Parathyroid adenoma (tissue), 2 donors: ENCODE measurements around the gene FANCI.

Source experiments
- H2AFZ ChIP-seq: fragments of 300-600 bp; sonication (generic); one replicate; pipeline ENCODE4 v1.7.0; 2017; ENCODE audit warnings: antibody characterized with exemption, mild to moderate bottlenecking
- H3K27ac ChIP-seq: fragments of 300-600 bp; sonication (generic); one replicate; pipeline ENCODE4 v1.7.0; 2017
- H3K27me3 ChIP-seq: fragments of 300-600 bp; sonication (generic); one replicate; pipeline ENCODE4 v1.7.0; 2017; ENCODE audit warnings: low read length; ENCODE audit not compliant: control insufficient read depth, insufficient read depth
- H3K36me3 ChIP-seq: fragments of 300-600 bp; sonication (generic); one replicate; pipeline ENCODE4 v1.7.0; 2017; ENCODE audit warnings: low read length; ENCODE audit not compliant: control insufficient read depth, insufficient read depth
- H3K4me1 ChIP-seq: fragments of 300-600 bp; sonication (generic); one replicate; pipeline ENCODE4 v1.7.0; 2017; ENCODE audit warnings: control low read depth
- H3K4me2 ChIP-seq: fragments of 300-600 bp; sonication (generic); one replicate; pipeline ENCODE4 v1.7.0; 2017; ENCODE audit warnings: low read length
- H3K4me3 ChIP-seq: fragments of 300-600 bp; sonication (generic); one replicate; pipeline ENCODE4 v1.7.0; 2017; ENCODE audit warnings: low read depth, low read length
- H3K79me2 ChIP-seq: fragments of 300-600 bp; sonication (generic); one replicate; pipeline ENCODE4 v1.7.0; 2017; ENCODE audit warnings: control low read depth
- H3K9ac ChIP-seq: fragments of 300-600 bp; sonication (generic); one replicate; pipeline ENCODE4 v1.7.0; 2017; ENCODE audit warnings: mild to moderate bottlenecking
- H3K9me3 ChIP-seq: fragments of 300-600 bp; sonication (generic); one replicate; pipeline ENCODE4 v1.7.0; 2017; ENCODE audit warnings: low read length; ENCODE audit not compliant: control insufficient read depth
- CTCF ChIP-seq: fragments of 300-600 bp; sonication (generic); IDR thresholded peaks from one replicate; pipeline ENCODE4 v1.7.0; 2017; ENCODE audit warnings: antibody characterized with exemption, mild to moderate bottlenecking
- donor health status: primary hyperparathyroidism.

The FANCI gene

DNA sequence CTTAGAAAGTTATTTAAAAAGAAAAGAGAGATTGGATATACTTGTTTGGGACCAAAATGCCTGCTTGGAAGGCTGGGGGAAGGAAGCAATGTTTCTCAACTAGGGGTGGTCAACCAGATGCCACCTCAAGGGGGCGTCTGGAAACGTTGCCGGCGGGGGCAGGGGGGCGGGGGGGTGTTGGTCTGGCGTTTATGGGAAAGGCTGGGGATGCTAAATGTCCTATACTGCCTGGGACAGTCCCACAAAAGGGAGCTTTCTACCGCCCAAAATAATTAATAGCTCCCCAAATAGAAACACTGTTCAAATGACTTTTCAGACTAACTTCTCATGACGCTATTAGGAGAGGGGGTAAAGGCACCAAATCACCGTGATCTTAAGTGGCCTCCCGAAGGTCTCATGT, 88.7 kb downstream of the FANCI start:
- H3K27ac ChIP-seq, result no peak overlapping the region
- H3K79me2 ChIP-seq, result peaks cover 8% of the 10 kb centered on the region
- no peak for TF ChIP-seq CTCF
- no peaks in the 10 kb centered on the region for H3K9me3 ChIP-seq
- H3K4me1 ChIP-seq, result no peaks in the 10 kb centered on the region
- H3K9ac ChIP-seq, result no peak overlapping the region
- H3K36me3 ChIP-seq, result no peaks in the 10 kb centered on the region
- no peak overlapping the region for H3K4me2 ChIP-seq
- peak overlapping the region; percentile 14 for H3K4me3 ChIP-seq
- no peak overlapping the region for H2AFZ ChIP-seq
- H3K27me3 ChIP-seq, result no peaks in the 10 kb centered on the region

DNA sequence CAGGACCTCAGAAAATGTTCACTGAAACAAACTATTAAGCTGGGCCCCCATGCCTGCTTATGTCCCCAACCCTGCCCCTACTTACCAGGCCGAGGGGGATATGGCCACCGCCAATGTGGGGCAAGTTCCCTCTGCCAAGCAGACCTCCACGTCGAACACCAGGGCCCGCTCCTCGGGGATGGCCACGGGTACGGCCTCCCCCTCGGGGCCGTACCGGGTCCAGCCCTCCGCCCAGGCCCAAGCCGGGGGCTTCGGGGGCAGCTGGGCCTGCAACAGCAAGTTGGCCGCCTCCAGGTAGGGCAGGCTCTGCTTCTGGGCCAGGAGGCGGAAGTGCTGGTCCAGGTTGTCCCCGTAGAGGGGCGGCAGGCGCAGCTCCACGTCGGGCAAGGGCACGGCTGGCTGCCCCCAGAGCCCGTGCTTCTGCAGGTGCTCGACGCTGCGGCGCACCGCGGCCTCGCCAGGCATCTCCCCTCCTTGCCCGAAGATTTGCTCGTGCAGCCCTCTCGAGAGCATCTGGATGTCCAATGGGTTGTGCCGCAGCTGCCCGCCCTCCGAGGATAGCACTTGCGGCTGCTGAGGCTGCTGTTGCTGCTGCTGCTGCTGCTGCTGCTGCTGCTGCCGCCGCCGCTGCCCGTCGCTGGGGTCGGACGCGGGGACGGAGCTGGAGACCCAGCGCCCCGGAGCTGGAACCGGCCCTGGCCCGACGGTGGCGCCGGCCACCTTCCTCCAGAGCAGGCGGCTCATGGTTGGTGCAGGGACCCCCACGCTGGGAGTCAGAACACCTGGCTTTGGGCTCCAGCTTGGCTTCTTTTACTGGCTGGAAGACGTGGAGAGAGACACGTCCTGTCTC, 89.5 kb downstream of the FANCI start:
- Histone ChIP-seq H2AFZ (no peak overlapping the region), H3K27me3 (no peaks in the 10 kb centered on the region), H3K4me1 (no peaks in the 10 kb centered on the region), H3K9me3 (no peaks in the 10 kb centered on the region), H3K36me3 (no peaks in the 10 kb centered on the region), H3K79me2 (peaks cover 8% of the 10 kb centered on the region), H3K9ac (no peak overlapping the region), H3K4me2 (peak overlapping the region; percentile 87), H3K27ac (no peak overlapping the region), H3K4me3 (peak overlapping the region; percentile 81)
- no peak for TF ChIP-seq CTCF

DNA sequence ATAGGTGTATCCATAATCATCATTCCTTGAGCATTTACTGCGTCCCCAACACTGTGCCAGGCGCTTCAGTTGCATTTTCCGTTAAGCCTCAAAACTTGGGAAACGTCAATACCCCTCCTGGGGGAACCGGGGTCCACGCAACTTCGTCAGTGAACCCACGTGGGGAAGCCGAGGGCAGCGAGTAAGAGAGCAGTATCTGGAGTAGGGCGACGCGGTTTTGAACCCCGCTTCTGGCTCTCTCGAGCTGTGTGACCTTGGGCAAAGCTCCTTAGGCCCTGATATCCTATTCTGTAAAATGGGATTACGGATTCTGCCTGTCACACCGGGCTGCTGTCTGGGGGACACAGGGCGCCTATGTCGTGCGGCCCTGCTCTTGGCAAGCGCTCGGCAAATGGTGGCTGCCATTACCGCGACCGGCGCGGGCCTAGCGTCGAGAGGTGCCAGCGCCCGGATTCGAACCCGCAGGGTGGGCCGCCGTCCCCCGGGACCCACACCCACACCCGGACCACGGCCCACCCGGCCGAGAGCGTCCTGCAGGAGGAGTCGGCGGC, 90.3 kb downstream of the FANCI start:
- Histone ChIP-seq H2AFZ (peak overlapping the region; percentile 75), H3K79me2 (peaks cover 8% of the 10 kb centered on the region), H3K27me3 (no peaks in the 10 kb centered on the region), H3K4me2 (peak overlapping the region; percentile 87), H3K4me1 (no peaks in the 10 kb centered on the region), H3K36me3 (no peaks in the 10 kb centered on the region), H3K9ac (no peak overlapping the region), H3K4me3 (peak overlapping the region; percentile 81), H3K27ac (no peak overlapping the region), H3K9me3 (no peaks in the 10 kb centered on the region)
- no peak for TF ChIP-seq CTCF

- Histone ChIP-seq H3K9ac (no peak within 1 kb of the TSS), H3K4me3 (peak within 1 kb of the TSS; percentile 81), H3K36me3 (no peaks in the 10 kb centered on the region), H3K9me3 (no peaks in the 10 kb centered on the region), H2AFZ (peak within 1 kb of the TSS; percentile 75), H3K27ac (peak within 1 kb of the TSS; percentile 75), H3K4me2 (peak within 1 kb of the TSS; percentile 87), H3K27me3 (no peaks in the 10 kb centered on the region), H3K79me2 (peaks cover 8% of the 10 kb centered on the region), H3K4me1 (no peaks in the 10 kb centered on the region)
- no peak for TF ChIP-seq CTCF
Measured at GRCh38 chr15:89334510-89335297, 90.9 kb downstream of the FANCI start, which contains the start of gene POLG. POLG (minus strand) TSS chr15:89334824; CDS start chr15:89333754, 1,070 bp downstream.
